Measurements from ENCODE around the gene TMEM72. TPM values are rescaled to one million over a fixed set of nuclear protein-coding genes. Genes with fewer than 3 reads are reported as not detected.
A peak's percentile ranks its signal among the peaks of the same experiment; 100 is the strongest.

The TMEM72 gene
- total and polyA plus RNA-seq, 2 of the 13 experiments (the other 11 are each of a cell fraction or from before 2014, with no cell fraction given): 0.04 TPM; not detected in 1

DNA sequence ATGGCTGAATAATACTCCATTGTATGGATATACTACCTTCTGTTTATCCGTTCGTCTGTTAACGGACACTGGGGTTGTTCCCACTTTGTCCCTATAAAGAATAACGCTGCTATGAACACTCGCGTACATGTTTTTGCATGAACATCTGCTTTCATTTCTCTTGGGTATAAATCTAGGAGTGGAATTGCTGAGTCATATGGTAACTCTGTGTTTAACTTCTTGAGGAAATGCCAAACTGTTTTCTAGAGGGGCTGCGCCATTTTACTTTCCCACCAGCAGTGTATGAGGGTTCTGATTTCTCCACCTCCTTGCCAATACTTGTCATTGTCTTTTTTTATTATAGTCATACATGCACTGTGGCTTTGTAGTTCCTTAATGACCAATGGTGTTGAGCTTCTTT lies 27.8 kb downstream of the TMEM72 start:
- no peak for FAIRE-seq
- no peak for ATAC-seq
- in situ Hi-C loops (cut with HindIII; ENCODE audit: extremely low pct_ligation_motif_present, low pct_unique_long_range_greater_than_20kb): no loop called here
- no peak for DNase-seq (ENCODE audit: low spot score)
- intact Hi-C loops (cut with micrococcal nuclease; ENCODE audit: unreplicated experiment): no loop called here
- BruUV-seq (replicated peaks): no TSS peak
- H3K4me2 ChIP-seq (ENCODE audit: low read depth, low read length): no peak overlapping the region
- H3K4me3 ChIP-seq (replicated peaks in 1 of 3; ENCODE audit: insufficient read depth in 1 of 3, low read depth in 2 of 3, low read length in 3 of 3): no peak overlapping the region
- H3K27me3 ChIP-seq (ENCODE audit: control insufficient read depth in 1 of 2, insufficient read depth in 2 of 2, low read length in 2 of 2): no peaks in the 10 kb centered on the region
- ChIA-PET POLR2A (interaction anchor here (1.3 to 7.1 kb wide), 4 partner anchors 14 to 38 kb away, joined by 4 to 215 read pairs (median 16); partner anchors contain the start of gene DEPP1), CTCF (ENCODE audit: low intra/inter-chr PET ratio, low total read pairs) (no interaction called here)
- 91% methylated on average over 7 of the region's 7 CpGs for WGBS (ENCODE audit: low lambda C conversion rate)
- H4K20me1 ChIP-seq (ENCODE audit: insufficient read depth, low read length): no peaks in the 10 kb centered on the region
- H3K9me3 ChIP-seq (ENCODE audit: low read length): no peaks in the 10 kb centered on the region
- H3K36me3 ChIP-seq (replicated peaks in 1 of 2; ENCODE audit: control insufficient read depth in 1 of 2, insufficient read depth in 2 of 2, low read length in 2 of 2): no peaks in the 10 kb centered on the region
- H3K9ac ChIP-seq (ENCODE audit: insufficient read depth, low read depth, low read length): no peak overlapping the region
- peaks cover 68% of the 10 kb centered on the region for H3K4me1 ChIP-seq (ENCODE audit: insufficient read depth, low read length)
- H3K79me2 ChIP-seq (ENCODE audit: insufficient read depth, low read length): no peaks in the 10 kb centered on the region
- H2AFZ ChIP-seq (ENCODE audit: low read length): no peak overlapping the region
- no peak overlapping the region for H3K27ac ChIP-seq (ENCODE audit: extremely low read length, insufficient read depth, low read length)
- TF ChIP-seq ZFX (CRISPR knock-in tag; IDR thresholded peaks at IDR 0.05; ENCODE audit: low read depth) (no peak), ZBTB21 (CRISPR knock-in tag; IDR thresholded peaks at IDR 0.05) (no peak), NFE2L2 (IDR thresholded peaks at IDR 0.05; ENCODE audit: low read length) (peak; percentile 75), RELA (CRISPR knock-in tag; IDR thresholded peaks at IDR 0.05) (no peak), ZNF7 (CRISPR knock-in tag; IDR thresholded peaks at IDR 0.05) (peak; percentile 88), ERF (CRISPR knock-in tag; IDR thresholded peaks at IDR 0.05) (no peak), MAFF (IDR thresholded peaks at IDR 0.05; ENCODE audit: low read depth, low read length) (0 out of 2 replicates have a peak, but pooled peaks have one; percentile 29), CENPT (CRISPR knock-in tag; IDR thresholded peaks at IDR 0.05; ENCODE audit: low read depth) (no peak), ZSCAN30 (CRISPR knock-in tag; IDR thresholded peaks at IDR 0.05) (no peak), ZNF543 (CRISPR knock-in tag; IDR thresholded peaks at IDR 0.05) (no peak), JDP2 (CRISPR knock-in tag; IDR thresholded peaks at IDR 0.05; ENCODE audit: borderline replicate concordance) (no peak)
- TF ChIP-seq, protein P1, sequence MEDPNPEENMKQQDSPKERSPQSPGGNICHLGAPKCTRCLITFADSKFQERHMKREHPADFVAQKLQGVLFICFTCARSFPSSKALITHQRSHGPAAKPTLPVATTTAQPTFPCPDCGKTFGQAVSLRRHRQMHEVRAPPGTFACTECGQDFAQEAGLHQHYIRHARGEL (CRISPR knock-in tag; IDR thresholded peaks at IDR 0.05): no peak
- TF ChIP-seq, protein P2, sequence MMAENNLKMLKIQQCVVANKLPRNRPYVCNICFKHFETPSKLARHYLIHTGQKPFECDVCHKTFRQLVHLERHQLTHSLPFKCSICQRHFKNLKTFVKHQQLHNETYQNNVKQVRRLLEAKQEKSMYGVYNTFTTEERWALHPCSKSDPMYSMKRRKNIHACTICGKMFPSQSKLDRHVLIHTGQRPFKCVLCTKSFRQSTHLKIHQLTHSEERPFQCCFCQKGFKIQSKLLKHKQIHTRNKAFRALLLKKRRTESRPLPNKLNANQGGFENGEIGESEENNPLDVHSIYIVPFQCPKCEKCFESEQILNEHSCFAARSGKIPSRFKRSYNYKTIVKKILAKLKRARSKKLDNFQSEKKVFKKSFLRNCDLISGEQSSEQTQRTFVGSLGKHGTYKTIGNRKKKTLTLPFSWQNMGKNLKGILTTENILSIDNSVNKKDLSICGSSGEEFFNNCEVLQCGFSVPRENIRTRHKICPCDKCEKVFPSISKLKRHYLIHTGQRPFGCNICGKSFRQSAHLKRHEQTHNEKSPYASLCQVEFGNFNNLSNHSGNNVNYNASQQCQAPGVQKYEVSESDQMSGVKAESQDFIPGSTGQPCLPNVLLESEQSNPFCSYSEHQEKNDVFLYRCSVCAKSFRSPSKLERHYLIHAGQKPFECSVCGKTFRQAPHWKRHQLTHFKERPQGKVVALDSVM (CRISPR knock-in tag; IDR thresholded peaks at IDR 0.05): no peak
- TF ChIP-seq, protein P3, sequence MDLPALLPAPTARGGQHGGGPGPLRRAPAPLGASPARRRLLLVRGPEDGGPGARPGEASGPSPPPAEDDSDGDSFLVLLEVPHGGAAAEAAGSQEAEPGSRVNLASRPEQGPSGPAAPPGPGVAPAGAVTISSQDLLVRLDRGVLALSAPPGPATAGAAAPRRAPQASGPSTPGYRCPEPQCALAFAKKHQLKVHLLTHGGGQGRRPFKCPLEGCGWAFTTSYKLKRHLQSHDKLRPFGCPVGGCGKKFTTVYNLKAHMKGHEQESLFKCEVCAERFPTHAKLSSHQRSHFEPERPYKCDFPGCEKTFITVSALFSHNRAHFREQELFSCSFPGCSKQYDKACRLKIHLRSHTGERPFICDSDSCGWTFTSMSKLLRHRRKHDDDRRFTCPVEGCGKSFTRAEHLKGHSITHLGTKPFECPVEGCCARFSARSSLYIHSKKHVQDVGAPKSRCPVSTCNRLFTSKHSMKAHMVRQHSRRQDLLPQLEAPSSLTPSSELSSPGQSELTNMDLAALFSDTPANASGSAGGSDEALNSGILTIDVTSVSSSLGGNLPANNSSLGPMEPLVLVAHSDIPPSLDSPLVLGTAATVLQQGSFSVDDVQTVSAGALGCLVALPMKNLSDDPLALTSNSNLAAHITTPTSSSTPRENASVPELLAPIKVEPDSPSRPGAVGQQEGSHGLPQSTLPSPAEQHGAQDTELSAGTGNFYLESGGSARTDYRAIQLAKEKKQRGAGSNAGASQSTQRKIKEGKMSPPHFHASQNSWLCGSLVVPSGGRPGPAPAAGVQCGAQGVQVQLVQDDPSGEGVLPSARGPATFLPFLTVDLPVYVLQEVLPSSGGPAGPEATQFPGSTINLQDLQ (CRISPR knock-in tag; IDR thresholded peaks at IDR 0.05): no peak
- TF ChIP-seq, protein P4, sequence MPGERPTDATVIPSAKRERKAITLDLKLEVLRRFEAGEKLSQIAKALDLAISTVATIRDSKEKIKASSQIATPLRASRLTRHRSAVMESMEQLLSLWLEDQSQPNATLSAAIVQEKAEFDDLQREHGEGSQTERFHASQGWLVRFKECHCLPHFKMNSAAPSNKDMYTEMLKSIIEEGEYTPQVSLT (CRISPR knock-in tag; IDR thresholded peaks at IDR 0.05; ENCODE audit: borderline replicate concordance, low read depth): no peak
- TF ChIP-seq, protein P5, sequence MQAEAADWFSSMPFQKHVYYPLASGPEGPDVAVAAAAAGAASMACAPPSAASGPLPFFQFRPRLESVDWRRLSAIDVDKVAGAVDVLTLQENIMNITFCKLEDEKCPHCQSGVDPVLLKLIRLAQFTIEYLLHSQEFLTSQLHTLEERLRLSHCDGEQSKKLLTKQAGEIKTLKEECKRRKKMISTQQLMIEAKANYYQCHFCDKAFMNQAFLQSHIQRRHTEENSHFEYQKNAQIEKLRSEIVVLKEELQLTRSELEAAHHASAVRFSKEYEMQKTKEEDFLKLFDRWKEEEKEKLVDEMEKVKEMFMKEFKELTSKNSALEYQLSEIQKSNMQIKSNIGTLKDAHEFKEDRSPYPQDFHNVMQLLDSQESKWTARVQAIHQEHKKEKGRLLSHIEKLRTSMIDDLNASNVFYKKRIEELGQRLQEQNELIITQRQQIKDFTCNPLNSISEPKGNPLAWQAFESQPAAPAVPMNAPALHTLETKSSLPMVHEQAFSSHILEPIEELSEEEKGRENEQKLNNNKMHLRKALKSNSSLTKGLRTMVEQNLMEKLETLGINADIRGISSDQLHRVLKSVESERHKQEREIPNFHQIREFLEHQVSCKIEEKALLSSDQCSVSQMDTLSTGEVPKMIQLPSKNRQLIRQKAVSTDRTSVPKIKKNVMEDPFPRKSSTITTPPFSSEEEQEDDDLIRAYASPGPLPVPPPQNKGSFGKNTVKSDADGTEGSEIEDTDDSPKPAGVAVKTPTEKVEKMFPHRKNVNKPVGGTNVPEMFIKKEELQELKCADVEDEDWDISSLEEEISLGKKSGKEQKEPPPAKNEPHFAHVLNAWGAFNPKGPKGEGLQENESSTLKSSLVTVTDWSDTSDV (CRISPR knock-in tag; IDR thresholded peaks at IDR 0.05): no peak
